Activated CD8-positive, alpha-beta memory T cell treated with anti-CD3 and anti-CD28 coated beads, Interleukin-2, amount 50 U/mL, for 1 hour (primary cell): ENCODE measurements around the gene ITGAE.
"Not testable (repeated sequence)": the region's sequence is repeated elsewhere in the genome, so short reads cannot be mapped to it uniquely, and the experiment has no call there.

Source experiments
- DNase-seq: peaks from one replicate; pipeline ENCODE4 v3.0.0-alpha.2; 2020; ENCODE audit errors: extremely low read depth

The ITGAE gene

DNA sequence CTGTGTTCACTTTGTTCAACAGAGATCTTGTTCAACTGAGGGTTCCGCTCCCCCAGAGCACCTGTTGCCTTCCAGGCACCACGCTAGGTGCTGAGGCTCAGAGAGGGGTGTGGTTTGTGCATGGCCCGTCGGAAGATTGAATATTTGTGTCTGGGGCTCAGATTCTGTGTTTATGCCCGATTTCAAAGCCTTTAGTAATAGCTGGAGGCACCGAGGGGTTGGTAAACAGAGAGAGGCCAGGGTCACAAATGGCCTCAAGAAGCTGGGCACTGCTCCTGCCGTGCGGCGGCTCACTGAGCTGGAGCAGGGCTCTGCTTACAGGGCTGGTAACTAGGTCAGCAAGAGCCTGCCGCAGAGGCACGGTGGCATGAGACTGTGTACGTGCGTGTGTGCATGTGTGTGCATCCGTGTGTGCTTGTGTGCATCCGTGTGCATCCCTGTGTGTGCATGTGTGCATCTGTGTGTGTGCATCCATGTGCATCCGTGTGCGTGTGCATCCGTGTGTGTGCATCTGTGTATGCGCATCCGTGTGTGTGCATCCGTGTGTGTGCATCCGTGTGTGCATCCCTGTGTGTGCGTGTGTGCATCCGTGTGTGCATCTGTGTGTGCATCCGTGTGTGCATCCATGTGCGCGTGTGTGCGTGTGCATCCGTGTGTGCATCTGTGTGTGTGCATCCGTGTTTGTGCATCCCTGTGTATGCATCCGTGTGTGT is 5.4 kb downstream of the ITGAE start:
- DNase-seq, result no peak

DNA sequence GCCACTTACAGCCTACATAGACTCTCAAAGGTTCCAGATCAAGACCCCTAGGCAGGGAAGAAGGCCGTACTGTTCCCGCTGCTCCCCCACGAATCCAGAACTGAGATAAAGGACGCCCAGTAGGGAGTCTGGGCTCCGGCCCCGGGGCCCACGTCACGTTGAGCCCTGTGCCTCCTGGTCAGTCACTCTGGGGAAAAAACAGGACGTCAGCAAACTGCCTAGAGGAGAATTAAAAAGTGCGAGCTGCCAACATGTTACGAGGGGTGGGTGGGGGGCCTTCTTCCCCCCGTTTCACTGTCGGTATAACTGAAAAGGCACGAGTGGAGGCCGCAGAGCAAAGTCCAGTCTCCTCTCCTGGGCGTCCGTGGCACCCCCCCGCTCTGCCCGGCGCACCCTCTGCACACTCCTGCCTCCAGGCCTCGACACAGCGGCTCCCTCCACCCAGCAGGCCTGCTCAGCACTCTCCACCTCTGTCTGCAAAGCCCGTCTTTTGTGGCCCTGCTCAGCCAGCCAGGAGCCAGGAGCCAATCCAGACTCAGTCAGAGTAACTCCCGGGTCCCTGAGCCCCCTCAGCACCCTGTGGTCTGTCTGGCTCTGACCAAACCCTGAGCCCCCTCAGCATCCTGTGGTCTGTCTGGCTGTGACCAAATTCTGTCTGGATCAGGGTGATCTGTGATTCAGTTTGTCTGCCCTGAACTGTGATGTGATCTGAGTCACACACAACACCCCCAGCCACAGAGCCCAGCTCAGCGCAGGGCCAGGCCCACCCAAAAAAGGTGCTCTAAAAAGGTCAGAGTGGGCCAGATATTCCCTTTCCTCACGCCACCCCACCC is 6.2 kb downstream of the ITGAE start:
- DNase-seq, result peak; percentile 66

DNA sequence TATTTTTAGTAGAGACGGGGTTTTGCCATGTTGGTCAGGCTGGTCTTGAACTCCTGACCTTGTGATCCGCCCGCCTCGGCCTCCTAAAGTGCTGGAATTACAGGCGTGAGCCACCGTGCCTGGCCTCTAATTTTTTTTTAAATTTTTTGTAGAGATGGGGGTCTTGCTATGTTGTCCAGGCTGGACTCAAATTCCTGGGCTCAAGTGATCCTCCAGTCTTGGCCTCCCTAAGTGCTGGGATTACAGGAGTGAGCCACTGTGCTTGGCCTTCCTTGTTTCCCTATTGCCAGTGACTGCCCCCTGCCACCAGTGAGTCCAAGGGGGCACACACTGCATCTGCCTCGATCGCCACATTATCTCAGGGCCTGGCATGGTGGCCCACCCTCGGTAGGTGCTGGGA is 6.8 kb downstream of the ITGAE start:
- not testable (repeated sequence) for DNase-seq

DNA sequence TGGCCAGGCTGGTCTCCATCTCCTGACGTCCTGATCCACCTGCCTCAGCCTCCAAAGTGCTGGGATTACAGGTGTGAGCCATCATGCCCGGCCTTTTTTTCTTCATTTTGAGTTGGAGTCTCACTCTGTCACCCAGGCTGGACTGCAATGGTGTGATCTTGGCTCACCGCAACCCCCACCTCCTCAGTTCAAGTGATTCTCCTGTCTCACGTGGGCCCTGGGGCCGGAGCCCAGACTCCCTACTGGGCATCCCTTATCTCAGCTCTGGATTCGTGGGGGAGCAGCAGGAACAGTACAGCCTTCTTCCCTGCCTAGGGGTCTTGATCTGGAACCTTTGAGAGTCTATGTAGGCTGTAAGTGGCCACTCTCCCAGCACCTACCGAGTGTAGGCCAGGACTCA is 7.7 kb downstream of the ITGAE start:
- DNase-seq, result not testable (repeated sequence)

GRCh38 chr17:3792481-3792880 is 8.5 kb downstream of the ITGAE start:
- DNase-seq, result no peak

- DNase-seq, result no peak
These were observed 12.8 kb downstream of the ITGAE start for GRCh38 chr17:3788200-3788599.

DNA sequence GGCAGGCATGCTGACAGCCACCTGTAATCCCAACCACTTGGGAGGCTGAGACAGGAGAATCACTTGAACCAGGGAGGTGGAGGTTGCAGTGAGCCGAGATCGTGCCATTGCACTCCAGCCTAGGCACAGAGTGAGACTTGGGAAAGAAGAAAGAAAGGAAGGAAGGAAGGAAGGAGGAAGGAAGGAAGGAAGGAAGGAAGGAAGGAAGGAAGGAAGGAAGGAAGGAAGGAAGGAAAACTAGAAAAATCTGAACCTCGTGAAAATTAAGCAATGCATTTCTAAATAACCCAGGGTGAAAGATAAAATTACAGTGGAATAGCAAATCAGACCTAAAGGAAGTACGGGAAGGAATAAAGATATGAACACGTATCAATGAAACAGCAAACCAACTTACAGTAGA is 15.7 kb downstream of the ITGAE start:
- DNase-seq, result not testable (repeated sequence)

- no peak for DNase-seq
These were observed 18.2 kb downstream of the ITGAE start for GRCh38 chr17:3782751-3783150.

DNA sequence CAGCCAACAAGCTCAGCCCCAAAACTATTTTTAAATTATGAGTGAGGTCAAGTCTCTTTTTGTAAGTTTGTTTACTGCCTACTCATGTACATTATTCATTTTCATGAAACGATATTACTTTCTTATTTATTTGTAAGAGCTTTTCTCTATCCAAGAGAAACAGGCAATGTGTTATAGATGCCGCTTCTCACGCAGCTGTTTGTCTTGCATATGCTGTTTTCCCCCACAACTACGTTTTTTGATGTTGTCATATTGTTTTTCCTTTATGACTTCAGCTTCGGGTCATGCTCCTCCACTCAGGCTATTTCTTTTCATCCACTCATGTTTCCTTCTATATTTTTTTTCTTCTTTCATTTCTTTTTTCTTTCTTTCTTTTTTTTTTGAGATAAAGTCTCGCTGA is 20.0 kb downstream of the ITGAE start:
- DNase-seq, result no peak

- DNase-seq, result no peak
These were observed 23.4 kb downstream of the ITGAE start for GRCh38 chr17:3777366-3778120.

DNA sequence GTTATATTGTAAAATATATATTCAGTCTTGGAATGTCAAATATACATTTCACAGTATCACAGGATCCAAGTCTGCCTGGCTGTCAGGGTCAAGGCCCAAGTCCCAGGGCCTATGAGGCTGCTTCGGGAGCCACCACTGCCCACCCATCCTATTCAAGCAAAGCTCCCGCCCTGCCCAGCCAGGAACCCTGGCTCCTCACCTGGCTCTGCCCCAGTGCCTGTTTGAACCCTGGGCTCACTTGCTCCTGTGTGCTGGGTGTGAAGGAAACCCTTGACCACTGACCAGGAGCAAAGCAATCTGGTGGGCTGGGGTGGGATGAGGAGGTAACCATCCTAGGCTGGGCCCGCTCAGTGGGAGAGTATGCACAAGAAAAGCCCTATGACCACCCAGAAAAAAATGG is 27.0 kb downstream of the ITGAE start:
- DNase-seq, result no peak

- DNase-seq, result no peak
These were observed 27.5 kb downstream of the ITGAE start for GRCh38 chr17:3773511-3773910.

DNA sequence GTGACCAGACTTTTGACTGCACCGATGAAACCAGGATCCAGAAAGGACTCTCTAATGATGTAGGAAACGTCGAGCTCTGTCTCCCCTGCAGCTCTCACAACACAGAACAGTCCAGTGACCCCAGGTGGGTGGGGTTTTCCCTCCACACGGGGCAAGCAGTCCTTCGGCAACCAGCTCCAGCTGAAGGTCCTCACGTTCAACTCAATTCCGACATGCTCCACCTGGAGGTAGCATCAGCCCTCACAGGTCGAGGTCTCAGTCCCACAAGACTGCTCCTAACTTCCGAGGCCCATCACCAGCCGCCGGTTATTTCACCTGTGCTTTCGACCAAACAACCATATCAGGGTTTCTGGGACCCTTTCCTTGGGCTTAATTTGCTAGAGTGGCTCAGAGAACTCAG is 28.2 kb downstream of the ITGAE start:
- DNase-seq, result no peak

GRCh38 chr17:3771140-3771539 is 29.8 kb downstream of the ITGAE start:
- DNase-seq, result no peak

- DNase-seq, result no peak
These were observed 30.5 kb downstream of the ITGAE start for GRCh38 chr17:3770466-3770865.

DNA sequence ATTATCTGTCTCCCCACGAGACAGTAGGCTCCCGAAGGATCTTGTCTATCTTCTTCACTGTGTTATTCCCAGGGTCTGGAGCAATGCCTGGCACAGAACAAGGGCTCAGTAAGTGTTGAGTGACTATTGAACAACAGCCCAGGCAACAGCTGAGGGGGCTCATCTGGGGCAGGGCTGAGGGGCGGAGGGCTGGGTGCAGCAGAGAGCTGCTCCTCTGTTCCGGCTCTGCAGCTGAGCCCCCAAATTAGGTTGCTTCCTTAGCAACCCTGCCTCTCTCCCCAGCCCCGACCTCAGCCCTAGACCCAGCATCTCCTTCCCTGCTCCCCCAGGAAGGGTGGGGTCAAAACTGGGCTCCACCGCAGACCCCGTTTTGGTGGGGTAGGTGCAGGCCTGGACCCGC is 32.2 kb downstream of the ITGAE start:
- no peak for DNase-seq

DNA sequence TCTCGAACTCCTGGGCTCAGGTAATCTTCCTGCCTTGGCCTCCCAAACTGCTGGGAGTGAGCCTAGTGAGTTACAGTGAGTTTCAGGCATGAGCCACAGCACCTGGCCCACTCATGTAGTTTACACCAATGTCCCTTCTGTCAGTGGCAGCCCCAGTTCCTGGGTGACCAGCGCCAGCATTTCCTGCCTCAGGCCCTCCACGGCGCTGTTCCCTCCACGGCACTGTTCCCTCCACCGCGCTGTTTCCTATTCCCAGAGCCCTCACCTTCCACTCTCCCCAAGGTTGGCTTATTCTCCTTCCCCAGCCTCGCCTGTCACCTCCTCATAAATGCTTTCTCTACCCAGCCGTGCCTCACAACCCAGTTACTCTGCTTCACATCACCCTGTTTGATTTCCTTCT is 32.6 kb downstream of the ITGAE start:
- DNase-seq, result no peak

DNA sequence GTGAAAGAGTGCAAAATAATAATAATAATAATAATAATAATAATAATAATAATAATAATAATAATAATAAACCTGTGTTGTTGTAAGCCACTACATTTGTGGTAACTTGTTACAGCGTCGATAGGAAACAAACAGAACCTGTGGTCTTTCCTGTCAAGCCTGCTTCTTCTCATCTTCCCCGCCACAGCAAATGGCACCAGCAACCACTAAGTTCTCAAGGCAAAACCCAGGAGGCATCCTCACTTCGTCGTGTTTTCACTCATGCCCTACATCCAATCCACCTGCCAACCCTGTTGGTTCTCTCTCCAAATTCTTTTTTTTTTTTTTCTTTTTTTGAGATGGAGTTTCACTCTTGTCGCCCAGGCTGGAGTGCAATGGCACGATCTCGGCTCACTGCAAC is 34.2 kb downstream of the ITGAE start:
- DNase-seq, result no peak

- DNase-seq, result no peak
These were observed 35.0 kb downstream of the ITGAE start for GRCh38 chr17:3765981-3766380.

GRCh38 chr17:3763777-3764170 is 37.2 kb downstream of the ITGAE start:
- no peak for DNase-seq

GRCh38 chr17:3762922-3763776 is 37.8 kb downstream of the ITGAE start:
- no peak for DNase-seq

- no peak for DNase-seq
These were observed 39.0 kb downstream of the ITGAE start for GRCh38 chr17:3761918-3762380.
